ENCODE measurements around the gene KCNE1. TPM values are rescaled to one million over a fixed set of nuclear protein-coding genes. Genes with fewer than 3 reads are reported as not detected.

KCNE1 gene
- total and polyA plus RNA-seq, 4 donors = 0.23 to 6.0 (median 0.81) TPM

- Histone ChIP-seq H3K9ac (ENCODE audit: low read depth in 1 of 2, low read length in 2 of 2) (no peak overlapping the region), H3K4me1 (ENCODE audit: control insufficient read depth in 4 of 4, insufficient read depth in 4 of 4, low read length in 3 of 4) (peaks cover 1 to 20% (median 14%) of the 10 kb centered on the region in 4 donors), H3K27ac (ENCODE audit: low read depth in 1 of 2, low read length in 2 of 2) (no peak overlapping the region), H3K9me3 (ENCODE audit: control insufficient read depth in 4 of 4, low read length in 3 of 4) (no peaks in the 10 kb centered on the region), H3K27me3 (ENCODE audit: control insufficient read depth in 4 of 4, insufficient read depth in 4 of 4, low read length in 3 of 4) (no peaks in the 10 kb centered on the region), H3K4me3 (ENCODE audit: low read depth in 1 of 3, low read length in 3 of 3) (no peak overlapping the region), H3K36me3 (ENCODE audit: control insufficient read depth in 4 of 4, insufficient read depth in 3 of 4, low read depth in 1 of 4, low read length in 3 of 4) (no peaks in the 10 kb centered on the region)
- TF ChIP-seq JUND (IDR thresholded peaks at IDR 0.05) (no peak), YY1 (IDR thresholded peaks at IDR 0.05) (no peak), NR2F2 (IDR thresholded peaks at IDR 0.05) (no peak), FOXA1 (IDR thresholded peaks at IDR 0.05) (no peak), HNF4G (IDR thresholded peaks at IDR 0.05) (no peak), RXRA (IDR thresholded peaks at IDR 0.05) (no peak), SP1 (IDR thresholded peaks at IDR 0.05) (no peak), HNF4A (conservative IDR thresholded peaks at IDR 0.05) (no peak), TAF1 (conservative IDR thresholded peaks at IDR 0.05) (no peak), RAD21 (IDR thresholded peaks at IDR 0.05) (no peak), EGR1 (IDR thresholded peaks at IDR 0.05; ENCODE audit: low read depth in 2 of 2) (no peak), REST (IDR thresholded peaks at IDR 0.05) (no peak), FOXA2 (IDR thresholded peaks at IDR 0.05) (no peak)
- TF ChIP-seq, protein P1, sequence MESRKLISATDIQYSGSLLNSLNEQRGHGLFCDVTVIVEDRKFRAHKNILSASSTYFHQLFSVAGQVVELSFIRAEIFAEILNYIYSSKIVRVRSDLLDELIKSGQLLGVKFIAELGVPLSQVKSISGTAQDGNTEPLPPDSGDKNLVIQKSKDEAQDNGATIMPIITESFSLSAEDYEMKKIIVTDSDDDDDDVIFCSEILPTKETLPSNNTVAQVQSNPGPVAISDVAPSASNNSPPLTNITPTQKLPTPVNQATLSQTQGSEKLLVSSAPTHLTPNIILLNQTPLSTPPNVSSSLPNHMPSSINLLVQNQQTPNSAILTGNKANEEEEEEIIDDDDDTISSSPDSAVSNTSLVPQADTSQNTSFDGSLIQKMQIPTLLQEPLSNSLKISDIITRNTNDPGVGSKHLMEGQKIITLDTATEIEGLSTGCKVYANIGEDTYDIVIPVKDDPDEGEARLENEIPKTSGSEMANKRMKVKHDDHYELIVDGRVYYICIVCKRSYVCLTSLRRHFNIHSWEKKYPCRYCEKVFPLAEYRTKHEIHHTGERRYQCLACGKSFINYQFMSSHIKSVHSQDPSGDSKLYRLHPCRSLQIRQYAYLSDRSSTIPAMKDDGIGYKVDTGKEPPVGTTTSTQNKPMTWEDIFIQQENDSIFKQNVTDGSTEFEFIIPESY (IDR thresholded peaks at IDR 0.05) = no peak
- TF ChIP-seq, protein P2, sequence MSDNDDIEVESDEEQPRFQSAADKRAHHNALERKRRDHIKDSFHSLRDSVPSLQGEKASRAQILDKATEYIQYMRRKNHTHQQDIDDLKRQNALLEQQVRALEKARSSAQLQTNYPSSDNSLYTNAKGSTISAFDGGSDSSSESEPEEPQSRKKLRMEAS (IDR thresholded peaks at IDR 0.05) = no peak
- DNase-seq (ENCODE audit: low spot score) = no peak
- 95% methylated on average over 11 of the region's 11 CpGs for WGBS
These were observed 36.9 kb upstream of the KCNE1 start for GRCh38 chr21:34548781-34549376.

DNA sequence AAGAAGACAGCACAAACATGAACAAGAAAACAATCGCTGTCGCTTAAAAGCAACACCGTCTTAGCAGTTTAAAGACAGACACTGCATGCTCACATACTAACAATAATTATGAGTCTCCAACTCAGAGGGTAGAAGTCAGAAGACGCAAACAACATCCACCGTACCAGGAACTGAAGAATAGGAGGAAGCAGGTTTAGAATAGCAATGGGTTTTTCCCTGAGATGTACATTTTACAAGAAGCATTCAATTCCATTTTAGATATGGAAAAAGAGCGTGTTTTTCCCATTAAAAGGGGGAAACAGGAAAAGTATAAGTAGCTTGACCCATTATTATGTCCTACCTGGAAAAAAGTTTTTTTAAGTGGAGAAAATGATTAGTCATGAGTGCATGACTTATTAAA is 34.5 kb upstream of the KCNE1 start:
- no peak overlapping the region for H3K9ac ChIP-seq (ENCODE audit: low read depth in 1 of 2, low read length in 2 of 2)
- H3K4me1 ChIP-seq (ENCODE audit: control insufficient read depth in 4 of 4, insufficient read depth in 4 of 4, low read length in 3 of 4) = peaks cover 4 to 20% (median 17%) of the 10 kb centered on the region in 4 donors
- no peak overlapping the region for H3K4me3 ChIP-seq (ENCODE audit: low read depth in 1 of 3, low read length in 3 of 3)
- no peak for DNase-seq (ENCODE audit: low spot score)
- no peaks in the 10 kb centered on the region for H3K9me3 ChIP-seq (ENCODE audit: control insufficient read depth in 4 of 4, low read length in 3 of 4)
- H3K36me3 ChIP-seq (ENCODE audit: control insufficient read depth in 4 of 4, insufficient read depth in 3 of 4, low read depth in 1 of 4, low read length in 3 of 4) = no peaks in the 10 kb centered on the region
- WGBS = 88% methylated on average over 6 of the region's 6 CpGs
- H3K27ac ChIP-seq (ENCODE audit: low read depth in 1 of 2, low read length in 2 of 2) = no peak overlapping the region
- H3K27me3 ChIP-seq (ENCODE audit: control insufficient read depth in 4 of 4, insufficient read depth in 4 of 4, low read length in 3 of 4) = no peaks in the 10 kb centered on the region
- TF ChIP-seq NR2F2 (IDR thresholded peaks at IDR 0.05) (no peak), EGR1 (IDR thresholded peaks at IDR 0.05; ENCODE audit: low read depth in 2 of 2) (no peak), HNF4G (IDR thresholded peaks at IDR 0.05) (no peak), RAD21 (IDR thresholded peaks at IDR 0.05) (no peak), YY1 (IDR thresholded peaks at IDR 0.05) (no peak), FOXA1 (IDR thresholded peaks at IDR 0.05) (no peak), SP1 (IDR thresholded peaks at IDR 0.05) (no peak), HNF4A (conservative IDR thresholded peaks at IDR 0.05) (no peak), GABPA (IDR thresholded peaks at IDR 0.05 in 1 of 2, conservative IDR thresholded peaks at IDR 0.05 in 1 of 2) (no peak), TAF1 (conservative IDR thresholded peaks at IDR 0.05) (no peak), RXRA (IDR thresholded peaks at IDR 0.05) (no peak)
- TF ChIP-seq, protein P3, sequence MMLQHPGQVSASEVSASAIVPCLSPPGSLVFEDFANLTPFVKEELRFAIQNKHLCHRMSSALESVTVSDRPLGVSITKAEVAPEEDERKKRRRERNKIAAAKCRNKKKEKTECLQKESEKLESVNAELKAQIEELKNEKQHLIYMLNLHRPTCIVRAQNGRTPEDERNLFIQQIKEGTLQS (IDR thresholded peaks at IDR 0.05) = no peak
- TF ChIP-seq, protein P2 (IDR thresholded peaks at IDR 0.05) = no peak
- TF ChIP-seq, protein P4, sequence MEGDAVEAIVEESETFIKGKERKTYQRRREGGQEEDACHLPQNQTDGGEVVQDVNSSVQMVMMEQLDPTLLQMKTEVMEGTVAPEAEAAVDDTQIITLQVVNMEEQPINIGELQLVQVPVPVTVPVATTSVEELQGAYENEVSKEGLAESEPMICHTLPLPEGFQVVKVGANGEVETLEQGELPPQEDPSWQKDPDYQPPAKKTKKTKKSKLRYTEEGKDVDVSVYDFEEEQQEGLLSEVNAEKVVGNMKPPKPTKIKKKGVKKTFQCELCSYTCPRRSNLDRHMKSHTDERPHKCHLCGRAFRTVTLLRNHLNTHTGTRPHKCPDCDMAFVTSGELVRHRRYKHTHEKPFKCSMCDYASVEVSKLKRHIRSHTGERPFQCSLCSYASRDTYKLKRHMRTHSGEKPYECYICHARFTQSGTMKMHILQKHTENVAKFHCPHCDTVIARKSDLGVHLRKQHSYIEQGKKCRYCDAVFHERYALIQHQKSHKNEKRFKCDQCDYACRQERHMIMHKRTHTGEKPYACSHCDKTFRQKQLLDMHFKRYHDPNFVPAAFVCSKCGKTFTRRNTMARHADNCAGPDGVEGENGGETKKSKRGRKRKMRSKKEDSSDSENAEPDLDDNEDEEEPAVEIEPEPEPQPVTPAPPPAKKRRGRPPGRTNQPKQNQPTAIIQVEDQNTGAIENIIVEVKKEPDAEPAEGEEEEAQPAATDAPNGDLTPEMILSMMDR (IDR thresholded peaks at IDR 0.05; ENCODE audit: low read depth, low read length, missing input control) = no peak
- TF ChIP-seq, protein P1 (IDR thresholded peaks at IDR 0.05) = no peak

Measured in liver (tissue), 9 donors.